ENCODE data around the gene TMPRSS3.

TMPRSS3 gene

GRCh38 chr21:42367367-42368165 is 28.3 kb downstream of the TMPRSS3 start:
- no peak for DNase-seq (ENCODE audit: low spot score)
- no peak overlapping the region for H3K27ac ChIP-seq
- no peak for TF ChIP-seq CTCF (IDR thresholded peaks at IDR 0.05)

GRCh38 chr21:42366292-42367010 is 29.4 kb downstream of the TMPRSS3 start, which contains the start of gene TFF1:
Gene TFF1, minus strand, starts transcription at chr21:42366535. Its CDS starts 40 bp downstream, at chr21:42366495.
- no peak for DNase-seq (ENCODE audit: low spot score)
- Histone ChIP-seq H3K4me3 (no peak within 1 kb of the TSS), H3K27ac (no peak within 1 kb of the TSS)
- TF ChIP-seq CTCF (IDR thresholded peaks at IDR 0.05), result no peak

More at GRCh38 chr21:42367367-42368165, 28.3 kb downstream of the TMPRSS3 start:
- no peak overlapping the region for H3K4me3 ChIP-seq

- Histone ChIP-seq H3K4me3 (no peak overlapping the region), H3K27ac (no peak overlapping the region)
- DNase-seq (ENCODE audit: low spot score), result no peak
- no peak for TF ChIP-seq CTCF (IDR thresholded peaks at IDR 0.05)
These were observed 30.1 kb downstream of the TMPRSS3 start for GRCh38 chr21:42365770-42366169.

GRCh38 chr21:42364304-42364865 is 31.5 kb downstream of the TMPRSS3 start:
- DNase-seq (ENCODE audit: low spot score), result no peak
- TF ChIP-seq CTCF (IDR thresholded peaks at IDR 0.05), result no peak
- no peak overlapping the region for H3K4me3 ChIP-seq
- H3K27ac ChIP-seq, result no peak overlapping the region

GRCh38 chr21:42363312-42363711 is 32.5 kb downstream of the TMPRSS3 start:
- H3K27ac ChIP-seq, result no peak overlapping the region
- no peak overlapping the region for H3K4me3 ChIP-seq
- no peak for DNase-seq (ENCODE audit: low spot score)
- no peak for TF ChIP-seq CTCF (IDR thresholded peaks at IDR 0.05)

GRCh38 chr21:42362700-42363099 is 33.2 kb downstream of the TMPRSS3 start:
- no peak for DNase-seq (ENCODE audit: low spot score)
- no peak overlapping the region for H3K27ac ChIP-seq
- TF ChIP-seq CTCF (IDR thresholded peaks at IDR 0.05), result no peak
- H3K4me3 ChIP-seq, result no peak overlapping the region
